MM.1S (cell line): ENCODE data around the gene ESRRB.

Experiments used
- DNase-seq: peaks from one replicate; pipeline ENCODE4 v3.0.0-alpha.2; 2015
- H2AFZ ChIP-seq: fragments of 300-600 bp; sonication (generic); 2 replicates; pipeline ENCODE4 v1.6.0; 2016; ENCODE audit warnings: antibody characterized with exemption, low read length
- H3F3A ChIP-seq: fragments of 300-600 bp; sonication (generic); 2 replicates; pipeline ENCODE4 v1.6.1; 2016; ENCODE audit warnings: mild to moderate bottlenecking, antibody characterized with exemption, low read length, moderate library complexity, mixed read lengths; ENCODE audit not compliant: insufficient read depth
- H3K27ac ChIP-seq: fragments of 300-600 bp; sonication (generic); 2 replicates; pipeline ENCODE4 v1.5.1; 2016; ENCODE audit warnings: mild to moderate bottlenecking, low read length
- H3K27me3 ChIP-seq: fragments of 300-600 bp; sonication (generic); replicated peaks from 2 replicates; pipeline ENCODE4 v1.6.0; 2016; ENCODE audit warnings: low read length; ENCODE audit not compliant: insufficient read depth
- H3K36me3 ChIP-seq: fragments of 300-600 bp; sonication (generic); replicated peaks from 2 replicates; pipeline ENCODE4 v1.6.1; 2016; ENCODE audit warnings: mild to moderate bottlenecking, low read length, mixed read lengths; ENCODE audit not compliant: insufficient read depth
- H3K4me1 ChIP-seq: fragments of 300-600 bp; sonication (generic); 2 replicates; pipeline ENCODE4 v1.6.1; 2016; ENCODE audit warnings: low read length, mixed read lengths
- H3K4me2 ChIP-seq: fragments of 300-600 bp; sonication (generic); 2 replicates; pipeline ENCODE4 v1.6.0; 2016; ENCODE audit warnings: low read depth, low read length
- H3K4me3 ChIP-seq: fragments of 300-600 bp; sonication (generic); 2 replicates; pipeline ENCODE4 v1.5.1; 2016; ENCODE audit warnings: low read length, mixed read lengths
- H3K79me2 ChIP-seq: fragments of 300-600 bp; sonication (generic); 2 replicates; pipeline ENCODE4 v1.6.1; 2016; ENCODE audit warnings: mixed run types, low read length, mixed read lengths
- H3K9ac ChIP-seq: fragments of 300-600 bp; sonication (generic); 2 replicates; pipeline ENCODE4 v1.6.1; 2016; ENCODE audit warnings: low read length, mixed read lengths
- H3K9me2 ChIP-seq: fragments of 300-600 bp; sonication (generic); replicated peaks from 2 replicates; pipeline ENCODE4 v1.6.1; 2016; ENCODE audit warnings: mild to moderate bottlenecking, low read length, mixed read lengths; ENCODE audit not compliant: insufficient read depth
- H3K9me3 ChIP-seq: fragments of 300-600 bp; sonication (generic); replicated peaks from 2 replicates; pipeline ENCODE4 v1.6.1; 2016; ENCODE audit warnings: mild to moderate bottlenecking, low read length, mixed read lengths; ENCODE audit not compliant: insufficient read depth
- H4K20me1 ChIP-seq: fragments of 300-600 bp; sonication (generic); 2 replicates; pipeline ENCODE4 v1.6.1; 2016; ENCODE audit warnings: mild to moderate bottlenecking, low read length, moderate library complexity, mixed read lengths; ENCODE audit not compliant: insufficient read depth
- CTCF ChIP-seq: fragments of 300-600 bp; sonication (generic); IDR thresholded peaks from 2 replicates; pipeline ENCODE4 v1.5.1; 2016; ENCODE audit warnings: antibody characterized with exemption, low read length, mixed read lengths
- EZH2 ChIP-seq: fragments of 300-600 bp; sonication (generic); optimal IDR thresholded peaks from 2 replicates; pipeline ENCODE3; 2017; ENCODE audit warnings: low read depth, mild to moderate bottlenecking, antibody characterized with exemption, low read length, mixed read lengths
- EZH2phosphoT487 ChIP-seq: fragments of 300-600 bp; sonication (generic); IDR thresholded peaks from 2 replicates; pipeline ENCODE4 v1.6.1; 2018; ENCODE audit warnings: antibody characterized with exemption, low read length

Gene ESRRB

GRCh38 chr14:76446921-76447320 lies 71.0 kb downstream of the ESRRB start:
- Histone ChIP-seq H3F3A (no peaks in the 10 kb centered on the region), H3K36me3 (no peaks in the 10 kb centered on the region), H3K79me2 (no peaks in the 10 kb centered on the region), H3K4me3 (no peak overlapping the region), H3K4me1 (no peaks in the 10 kb centered on the region), H4K20me1 (no peaks in the 10 kb centered on the region), H3K9me3 (no peaks in the 10 kb centered on the region), H3K9ac (no peak overlapping the region), H3K27me3 (no peaks in the 10 kb centered on the region), H3K4me2 (no peak overlapping the region), H3K27ac (no peak overlapping the region), H3K9me2 (no peaks in the 10 kb centered on the region), H2AFZ (no peak overlapping the region)
- no peak for DNase-seq
- TF ChIP-seq EZH2phosphoT487 (no peak), EZH2 (no peak), CTCF (no peak)

GRCh38 chr14:76450476-76450875 lies 74.5 kb downstream of the ESRRB start:
- Histone ChIP-seq H3K79me2 (no peaks in the 10 kb centered on the region), H3K27ac (no peak overlapping the region), H3F3A (no peaks in the 10 kb centered on the region), H3K4me1 (no peaks in the 10 kb centered on the region), H3K9me3 (no peaks in the 10 kb centered on the region), H3K4me2 (no peak overlapping the region), H3K4me3 (no peak overlapping the region), H3K9ac (no peak overlapping the region), H2AFZ (no peak overlapping the region), H4K20me1 (no peaks in the 10 kb centered on the region), H3K36me3 (no peaks in the 10 kb centered on the region), H3K27me3 (no peaks in the 10 kb centered on the region), H3K9me2 (no peaks in the 10 kb centered on the region)
- TF ChIP-seq EZH2phosphoT487 (no peak), EZH2 (no peak), CTCF (no peak)
- DNase-seq, result no peak

- H4K20me1 ChIP-seq, result no peaks in the 10 kb centered on the region
- H3K27ac ChIP-seq, result no peak overlapping the region
- H3K4me1 ChIP-seq, result no peaks in the 10 kb centered on the region
- no peaks in the 10 kb centered on the region for H3K27me3 ChIP-seq
- TF ChIP-seq EZH2 (no peak), CTCF (peak; percentile 38)
- H3K9me2 ChIP-seq, result no peaks in the 10 kb centered on the region
- H3K9ac ChIP-seq, result no peak overlapping the region
- H3K4me2 ChIP-seq, result no peak overlapping the region
- H3K36me3 ChIP-seq, result no peaks in the 10 kb centered on the region
- no peak overlapping the region for H2AFZ ChIP-seq
- no peaks in the 10 kb centered on the region for H3K79me2 ChIP-seq
- H3K4me3 ChIP-seq, result no peak overlapping the region
- H3F3A ChIP-seq, result no peaks in the 10 kb centered on the region
- DNase-seq, result peak; percentile 21
- H3K9me3 ChIP-seq, result no peaks in the 10 kb centered on the region
These were observed 80.3 kb downstream of the ESRRB start for GRCh38 chr14:76456200-76456599.
